BE2C (cell line): ENCODE data around the gene P4HA3.

Source experiments
- DNase-seq: peaks from one replicate; pipeline ENCODE4 v3.0.0-alpha.2; 2020
- H3K27me3 ChIP-seq: fragments of 250-450 bp; sonication (Bioruptor Pico); 2 replicates; pipeline ENCODE4 v1.5.1; 2020; ENCODE audit warnings: mild to moderate bottlenecking
- H3K36me3 ChIP-seq: fragments of 250-450 bp; sonication (Bioruptor Pico); 2 replicates; pipeline ENCODE4 v1.5.1; 2020; ENCODE audit warnings: mild to moderate bottlenecking
- H3K4me1 ChIP-seq: fragments of 250-450 bp; sonication (Bioruptor Pico); 2 replicates; pipeline ENCODE4 v1.5.1; 2020
- H3K4me3 ChIP-seq: 2 replicates; pipeline ENCODE4 v1.5.1; 2011; ENCODE audit warnings: low read depth, low read length
- H3K9me3 ChIP-seq: fragments of 250-450 bp; sonication (Bioruptor Pico); 2 replicates; pipeline ENCODE4 v1.5.1; 2020
- CTCF ChIP-seq: IDR thresholded peaks from 2 replicates; pipeline ENCODE4 v1.5.1; 2012; ENCODE audit warnings: mild to moderate bottlenecking, low read depth, low read length

Gene P4HA3

GRCh38 chr11:74269161-74269811, 42.2 kb downstream of the P4HA3 start:
- no peak for TF ChIP-seq CTCF
- Histone ChIP-seq H3K27me3 (no peaks in the 10 kb centered on the region), H3K4me1 (no peaks in the 10 kb centered on the region), H3K9me3 (no peaks in the 10 kb centered on the region), H3K36me3 (no peaks in the 10 kb centered on the region), H3K4me3 (no peak overlapping the region)
- no peak for DNase-seq

- H3K36me3 ChIP-seq: no peaks in the 10 kb centered on the region
- no peaks in the 10 kb centered on the region for H3K4me1 ChIP-seq
- H3K4me3 ChIP-seq: no peak overlapping the region
- no peaks in the 10 kb centered on the region for H3K27me3 ChIP-seq
- H3K9me3 ChIP-seq: no peaks in the 10 kb centered on the region
- no peak for TF ChIP-seq CTCF
- DNase-seq: no peak
These were observed 43.0 kb downstream of the P4HA3 start for GRCh38 chr11:74268456-74268855.

GRCh38 chr11:74267014-74267413, 44.4 kb downstream of the P4HA3 start:
- H3K36me3 ChIP-seq: no peaks in the 10 kb centered on the region
- no peaks in the 10 kb centered on the region for H3K9me3 ChIP-seq
- no peaks in the 10 kb centered on the region for H3K27me3 ChIP-seq
- H3K4me3 ChIP-seq: no peak overlapping the region
- H3K4me1 ChIP-seq: no peaks in the 10 kb centered on the region
- DNase-seq: no peak
- no peak for TF ChIP-seq CTCF

GRCh38 chr11:74265256-74265655, 46.2 kb downstream of the P4HA3 start:
- Histone ChIP-seq H3K36me3 (no peaks in the 10 kb centered on the region), H3K9me3 (no peaks in the 10 kb centered on the region), H3K27me3 (no peaks in the 10 kb centered on the region), H3K4me1 (no peaks in the 10 kb centered on the region), H3K4me3 (no peak overlapping the region)
- no peak for DNase-seq
- TF ChIP-seq CTCF: no peak

GRCh38 chr11:74262725-74263124, 48.7 kb downstream of the P4HA3 start:
- no peak for TF ChIP-seq CTCF
- Histone ChIP-seq H3K36me3 (no peaks in the 10 kb centered on the region), H3K27me3 (no peaks in the 10 kb centered on the region), H3K4me3 (no peak overlapping the region), H3K9me3 (no peaks in the 10 kb centered on the region), H3K4me1 (no peaks in the 10 kb centered on the region)
- DNase-seq: no peak

GRCh38 chr11:74257959-74258553, 53.4 kb downstream of the P4HA3 start:
- H3K4me3 ChIP-seq: no peak overlapping the region
- H3K36me3 ChIP-seq: no peaks in the 10 kb centered on the region
- no peaks in the 10 kb centered on the region for H3K9me3 ChIP-seq
- no peak for DNase-seq
- no peak for TF ChIP-seq CTCF
- no peaks in the 10 kb centered on the region for H3K4me1 ChIP-seq
- no peaks in the 10 kb centered on the region for H3K27me3 ChIP-seq
